Renal cortex interstitium (tissue), 11 donors: ENCODE measurements around the gene TEC. TPM values are rescaled to one million over a fixed set of nuclear protein-coding genes. Genes with fewer than 3 reads are reported as not detected.
"Not testable (repeated sequence)": the region's sequence is repeated elsewhere in the genome, so short reads cannot be mapped to it uniquely, and the experiment has no call there.

ENCODE experiments used
- DNase-seq, 11 donors: peaks; one replicate each; pipeline ENCODE4 v3.0.0-alpha.2; 2013; ENCODE audit warnings: low read depth in 9 of 11, low spot score in 4 of 11; ENCODE audit errors: extremely low read depth in 1 of 11
- polyA plus RNA-seq, 3 donors: library from polyadenylated mRNA; unstranded; fragments of 120-200 nt; gene quantifications; one replicate each; pipeline ENCODE4 v1.2.1, GENCODE V29; 2013; ENCODE audit not compliant: insufficient read length in 3 of 3

Gene TEC
- polyA plus RNA-seq, 3 donors, result 3.1 to 5.5 (median 4.5) TPM

- no peak for DNase-seq
Observed at GRCh38 chr4:48247878-48248558, 21.6 kb downstream of the TEC start.

- DNase-seq, result no peak
Observed at GRCh38 chr4:48247142-48247877, 22.3 kb downstream of the TEC start.

DNA sequence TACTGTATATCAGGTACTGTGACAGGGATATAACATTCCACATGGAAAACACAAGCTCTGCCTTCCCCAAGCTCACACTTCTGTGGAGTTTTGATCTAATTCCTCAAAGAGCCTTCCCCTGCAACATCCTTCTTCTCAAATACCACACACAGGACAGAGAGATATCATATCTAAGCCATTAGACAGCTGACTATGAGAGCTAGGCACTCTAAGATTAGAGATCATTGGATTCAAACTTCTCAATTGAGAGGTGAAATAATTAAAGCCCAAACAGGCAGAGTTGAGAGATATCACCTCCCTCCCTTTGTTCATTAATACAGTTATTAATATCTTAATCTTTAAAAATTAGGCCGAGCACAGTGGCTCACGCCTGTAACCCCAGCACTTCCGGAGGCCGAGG lies 25.0 kb downstream of the TEC start:
- DNase-seq, result no peak

GRCh38 chr4:48243887-48244286 lies 25.8 kb downstream of the TEC start:
- no peak for DNase-seq

DNA sequence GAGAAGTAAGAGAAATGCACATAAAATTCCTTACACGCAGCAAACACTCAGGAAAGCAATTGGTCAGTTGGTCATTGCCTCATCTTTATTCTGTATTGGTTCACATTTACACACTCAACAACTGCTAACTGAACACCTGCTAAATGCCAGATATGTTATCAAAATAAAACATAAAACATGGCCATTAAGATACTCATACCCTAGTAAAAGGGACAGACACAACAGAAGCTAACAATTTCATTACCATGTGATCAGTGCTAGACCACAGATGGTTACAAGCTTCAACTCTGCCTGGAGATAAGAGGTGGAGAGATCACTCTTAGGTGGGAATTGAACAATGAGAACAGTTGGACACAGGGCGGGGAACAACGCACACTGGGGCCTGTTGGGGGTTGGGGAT lies 26.2 kb downstream of the TEC start:
- no peak for DNase-seq

DNA sequence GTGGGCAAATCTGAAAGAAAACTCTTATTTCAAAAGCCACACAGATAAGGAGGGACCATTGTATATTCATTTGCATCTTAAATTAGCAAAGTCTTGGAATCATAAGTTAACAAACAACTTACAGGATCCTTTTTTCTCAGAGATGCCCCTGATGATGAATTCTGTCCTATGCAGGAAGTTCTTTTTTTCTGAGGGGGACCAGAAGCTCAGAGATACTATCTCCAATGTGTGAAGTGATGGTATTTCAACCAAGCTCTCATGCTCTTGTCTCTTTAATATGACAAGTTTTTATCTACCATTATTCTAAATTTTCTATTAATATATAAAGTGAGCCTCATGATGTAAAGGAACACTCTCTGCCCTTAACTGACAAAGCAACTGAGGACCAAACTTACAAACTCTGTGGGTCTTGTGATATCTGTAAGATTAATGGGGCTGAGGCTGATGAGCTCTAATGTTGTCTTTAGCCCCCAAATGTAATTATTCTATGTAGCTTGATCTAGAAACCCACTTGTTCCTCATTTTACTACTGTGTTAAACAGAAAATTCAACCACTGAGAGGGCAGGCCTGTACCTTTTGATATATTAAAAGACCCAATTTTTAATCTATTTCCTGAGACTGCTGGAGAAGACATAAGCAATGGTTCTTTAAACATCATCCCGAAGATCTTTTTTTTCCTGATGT lies 27.0 kb downstream of the TEC start:
- no peak for DNase-seq

- no peak for DNase-seq
Observed at GRCh38 chr4:48241731-48242130, 27.9 kb downstream of the TEC start.

DNA sequence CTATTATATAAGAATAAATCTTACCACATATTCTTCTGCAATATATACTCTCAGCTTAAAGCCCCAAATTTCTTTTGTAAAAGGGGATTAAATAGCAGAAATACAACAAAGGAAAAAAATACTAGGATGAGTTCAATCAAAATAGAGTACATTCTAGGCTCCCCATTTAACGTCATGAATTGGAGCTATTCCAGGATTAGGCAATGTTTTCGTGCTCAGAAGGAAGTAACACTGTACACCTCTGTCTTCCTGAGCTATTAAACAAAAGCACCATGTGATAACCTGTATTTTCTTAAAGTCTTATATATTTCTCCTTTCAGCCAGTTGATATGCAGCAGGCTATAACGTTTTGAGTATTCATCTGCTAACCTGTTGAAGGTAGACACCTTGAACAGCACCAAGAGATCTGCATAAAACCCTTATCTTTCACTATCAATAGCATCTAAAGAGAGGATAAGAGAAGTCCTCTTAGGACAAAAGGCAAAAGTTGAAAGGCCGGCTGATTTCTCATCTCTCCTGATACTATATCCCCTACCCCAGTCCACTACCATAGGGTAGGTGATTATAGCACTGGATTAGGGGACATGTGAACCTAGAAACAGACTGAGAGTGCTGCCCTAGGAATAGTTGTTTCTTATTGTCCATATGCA lies 31.5 kb downstream of the TEC start:
- no peak for DNase-seq

DNA sequence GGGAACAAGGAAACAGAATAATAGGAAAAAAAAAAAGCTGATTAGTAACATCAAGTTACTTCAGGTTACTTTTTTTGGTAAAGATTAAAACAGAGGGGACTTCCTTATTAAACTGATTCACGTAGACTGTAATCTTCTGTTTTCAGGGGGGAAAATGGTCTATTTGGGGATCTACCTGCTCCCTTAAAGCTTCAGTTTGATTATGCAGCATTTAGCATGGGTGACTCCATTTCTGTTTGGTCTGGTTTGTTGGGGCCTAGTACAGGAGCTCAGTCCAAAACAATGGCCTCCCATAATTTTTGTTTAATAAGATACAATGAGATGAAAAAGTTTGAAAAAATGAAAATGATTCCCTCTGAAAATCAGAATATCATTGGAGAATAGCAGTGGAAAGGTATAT lies 34.6 kb downstream of the TEC start:
- no peak for DNase-seq

DNA sequence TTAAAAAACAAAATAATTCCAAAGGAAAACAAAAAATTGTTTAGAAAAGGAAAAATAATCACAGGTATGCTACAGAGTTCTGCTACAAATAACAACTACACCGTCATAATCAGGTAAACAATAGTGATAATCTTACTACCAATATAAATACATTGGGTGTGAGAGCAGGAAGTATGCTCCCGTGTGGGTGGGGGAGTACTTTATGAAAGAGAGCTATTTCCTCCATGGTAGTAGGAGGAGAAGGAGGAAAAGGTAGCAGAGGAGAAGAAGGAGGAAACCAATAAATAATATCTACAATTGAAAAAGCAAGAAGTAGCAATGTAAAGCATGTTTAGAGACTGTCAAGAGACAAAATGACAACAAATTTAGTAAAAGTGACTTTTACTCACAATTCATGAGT lies 35.1 kb downstream of the TEC start:
- no peak for DNase-seq

- no peak for DNase-seq
Observed at GRCh38 chr4:48228949-48229348, 40.7 kb downstream of the TEC start.

DNA sequence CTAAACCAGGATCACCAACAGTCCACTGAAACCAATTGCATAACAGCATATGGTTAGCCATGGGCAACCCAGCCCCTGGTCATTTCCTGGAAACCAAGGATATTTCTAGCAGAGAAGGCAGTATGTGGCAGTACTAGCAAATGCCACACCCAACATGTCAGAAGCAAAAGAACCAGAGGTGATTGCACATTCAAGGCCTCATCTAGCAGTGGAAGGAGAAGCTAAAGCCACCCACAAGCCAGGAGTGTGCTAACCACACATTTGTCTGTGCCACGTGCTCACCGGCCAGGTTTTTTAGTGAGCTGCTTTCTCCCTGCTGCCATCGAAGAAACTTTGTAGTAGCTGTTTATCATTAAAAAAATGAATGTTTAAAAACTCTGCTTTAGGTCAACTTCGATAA lies 42.0 kb downstream of the TEC start:
- no peak for DNase-seq

DNA sequence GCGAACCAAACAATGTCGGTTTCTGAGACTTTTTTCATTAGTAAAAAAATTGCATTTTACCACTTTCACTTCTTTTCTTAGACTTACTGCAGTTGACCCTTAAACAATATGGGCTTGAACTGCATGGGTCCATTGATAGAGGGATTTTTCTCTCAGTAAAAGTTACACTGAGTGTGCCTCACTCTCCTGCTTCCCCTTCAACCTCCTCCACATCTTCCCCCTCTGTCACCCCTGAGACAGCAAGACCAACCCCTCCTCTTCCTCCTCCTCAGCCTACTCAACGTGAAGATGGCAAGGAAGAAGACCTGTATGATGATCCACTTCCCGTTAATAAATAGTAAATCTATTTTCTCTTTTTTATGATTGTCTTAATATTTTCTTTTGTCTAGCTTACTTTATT lies 43.4 kb downstream of the TEC start:
- DNase-seq, result no peak

DNA sequence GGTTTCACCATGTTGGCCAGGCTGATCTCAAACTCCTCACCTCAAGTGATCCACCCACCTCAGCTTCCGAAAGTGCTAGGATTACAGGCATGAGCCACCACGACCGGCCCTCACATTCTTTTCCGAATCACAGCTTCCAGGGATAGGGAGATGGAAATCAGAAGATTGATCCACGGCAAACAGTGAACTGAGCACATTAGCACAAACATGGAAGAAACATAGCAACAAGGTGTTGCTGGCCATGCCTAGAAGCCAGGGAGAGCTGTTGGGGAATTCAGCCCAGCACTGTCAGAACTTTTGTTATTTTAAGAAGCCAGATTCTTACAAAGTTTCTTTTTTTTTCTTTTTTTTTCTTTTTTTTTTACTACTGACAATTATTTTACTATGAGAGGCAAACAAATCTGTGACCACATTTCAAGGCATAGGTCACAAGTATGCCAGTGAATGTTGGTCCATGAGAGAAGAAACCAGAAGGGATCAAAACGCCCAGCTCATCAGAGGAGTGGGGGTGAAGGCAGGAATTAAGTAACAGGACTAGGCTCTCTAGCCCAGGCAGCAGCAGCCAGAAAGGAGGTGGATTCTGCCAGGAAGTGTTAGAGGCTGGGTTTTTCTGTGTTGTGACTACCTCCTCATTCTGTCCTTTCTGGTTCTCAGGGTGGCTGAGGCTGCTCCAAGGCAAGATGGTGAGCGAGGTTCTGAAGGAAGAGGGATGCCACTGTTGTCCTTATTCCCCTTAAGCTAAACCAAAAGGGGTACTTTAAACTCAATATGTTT lies 44.1 kb downstream of the TEC start:
- no peak for DNase-seq

DNA sequence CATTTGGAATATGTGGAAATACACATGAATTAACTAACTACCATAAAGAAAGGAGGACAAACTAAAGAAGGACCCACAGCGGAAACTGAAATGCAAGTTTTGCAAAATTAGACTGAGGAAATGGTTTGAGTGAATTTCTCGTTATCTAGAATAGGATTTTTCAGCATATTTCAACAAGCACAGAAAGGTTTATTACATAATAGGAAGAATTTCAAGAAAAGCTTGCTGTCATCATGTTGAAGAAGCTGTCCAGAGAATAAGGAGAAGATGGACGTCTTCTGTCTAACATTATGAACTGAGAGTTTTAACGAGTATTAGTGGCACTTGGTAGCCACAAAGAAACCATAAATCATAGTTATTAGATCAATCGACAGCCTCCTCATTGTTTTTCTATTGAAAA lies 45.0 kb downstream of the TEC start:
- no peak for DNase-seq

GRCh38 chr4:48223633-48224295 lies 45.9 kb downstream of the TEC start:
- no peak for DNase-seq

GRCh38 chr4:48222491-48222890 lies 47.1 kb downstream of the TEC start:
- no peak for DNase-seq

- not testable (repeated sequence) for DNase-seq
Observed at GRCh38 chr4:48219430-48219829, 50.2 kb downstream of the TEC start.

GRCh38 chr4:48216563-48216962 lies 53.1 kb downstream of the TEC start:
- DNase-seq, result no peak
